Nephron progenitor cell (in vitro differentiated cells): ENCODE results near the gene NEXMIF.

Experiments used
- DNase-seq: peaks from one replicate; pipeline ENCODE4 v3.0.0; 2021
- H3K27ac Mint-ChIP-seq: 2 replicates; pipeline ENCODE4 v1.8.0; 2021; ENCODE audit warnings: mild to moderate bottlenecking, moderate library complexity, mixed read lengths
- H3K27me3 Mint-ChIP-seq: 2 replicates; pipeline ENCODE4 v1.8.0; 2021; ENCODE audit warnings: mild to moderate bottlenecking, low read depth, mixed read lengths; ENCODE audit not compliant: poor library complexity
- H3K36me3 Mint-ChIP-seq: 2 replicates; pipeline ENCODE4 v1.8.0; 2021; ENCODE audit warnings: low read depth, mixed read lengths
- H3K4me1 Mint-ChIP-seq: 2 replicates; pipeline ENCODE4 v1.8.0; 2021; ENCODE audit warnings: mixed read lengths
- H3K4me3 Mint-ChIP-seq: 2 replicates; pipeline ENCODE4 v1.8.0; 2021; ENCODE audit warnings: mild to moderate bottlenecking, moderate library complexity, mixed read lengths
- H3K9me3 Mint-ChIP-seq: 2 replicates; pipeline ENCODE4 v1.8.0; 2021; ENCODE audit warnings: mild to moderate bottlenecking, moderate library complexity, mixed read lengths
- TF ChIP-seq, protein P1 (sequence below): fragments of 200-600 bp; sonication (generic); IDR thresholded peaks from 2 replicates; pipeline ENCODE4 v1.5.0; 2021; ENCODE audit warnings: antibody characterized with exemption

Gene NEXMIF

DNA sequence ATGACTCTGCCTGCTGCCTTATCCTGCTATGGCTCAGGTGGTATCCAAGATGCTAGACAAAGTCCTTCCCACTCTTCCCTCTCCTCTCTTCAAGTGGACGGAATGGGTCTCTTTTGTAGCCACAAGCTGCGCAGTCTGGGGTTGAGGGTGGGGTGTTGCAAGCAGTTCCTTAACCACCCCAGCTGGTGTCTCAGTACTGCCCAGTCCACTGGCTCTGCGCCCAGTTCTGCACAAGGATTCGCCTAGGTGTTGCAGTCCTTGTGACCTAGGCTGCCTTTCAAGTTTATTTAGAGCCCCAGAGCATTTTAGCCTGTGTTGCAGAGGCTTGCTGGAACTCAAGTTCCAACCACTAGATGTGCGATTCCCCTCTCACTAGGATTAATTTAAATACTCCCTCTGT lies 120.7 kb downstream of the NEXMIF start:
- no peaks in the 10 kb centered on the region for H3K36me3 Mint-ChIP-seq
- no peak overlapping the region for H3K4me3 Mint-ChIP-seq
- no peak overlapping the region for H3K27ac Mint-ChIP-seq
- H3K4me1 Mint-ChIP-seq: no peaks in the 10 kb centered on the region
- TF ChIP-seq, protein P1, sequence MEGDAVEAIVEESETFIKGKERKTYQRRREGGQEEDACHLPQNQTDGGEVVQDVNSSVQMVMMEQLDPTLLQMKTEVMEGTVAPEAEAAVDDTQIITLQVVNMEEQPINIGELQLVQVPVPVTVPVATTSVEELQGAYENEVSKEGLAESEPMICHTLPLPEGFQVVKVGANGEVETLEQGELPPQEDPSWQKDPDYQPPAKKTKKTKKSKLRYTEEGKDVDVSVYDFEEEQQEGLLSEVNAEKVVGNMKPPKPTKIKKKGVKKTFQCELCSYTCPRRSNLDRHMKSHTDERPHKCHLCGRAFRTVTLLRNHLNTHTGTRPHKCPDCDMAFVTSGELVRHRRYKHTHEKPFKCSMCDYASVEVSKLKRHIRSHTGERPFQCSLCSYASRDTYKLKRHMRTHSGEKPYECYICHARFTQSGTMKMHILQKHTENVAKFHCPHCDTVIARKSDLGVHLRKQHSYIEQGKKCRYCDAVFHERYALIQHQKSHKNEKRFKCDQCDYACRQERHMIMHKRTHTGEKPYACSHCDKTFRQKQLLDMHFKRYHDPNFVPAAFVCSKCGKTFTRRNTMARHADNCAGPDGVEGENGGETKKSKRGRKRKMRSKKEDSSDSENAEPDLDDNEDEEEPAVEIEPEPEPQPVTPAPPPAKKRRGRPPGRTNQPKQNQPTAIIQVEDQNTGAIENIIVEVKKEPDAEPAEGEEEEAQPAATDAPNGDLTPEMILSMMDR: no peak
- H3K9me3 Mint-ChIP-seq: peaks cover 40% of the 10 kb centered on the region
- no peak for DNase-seq
- peaks cover 3% of the 10 kb centered on the region for H3K27me3 Mint-ChIP-seq

DNA sequence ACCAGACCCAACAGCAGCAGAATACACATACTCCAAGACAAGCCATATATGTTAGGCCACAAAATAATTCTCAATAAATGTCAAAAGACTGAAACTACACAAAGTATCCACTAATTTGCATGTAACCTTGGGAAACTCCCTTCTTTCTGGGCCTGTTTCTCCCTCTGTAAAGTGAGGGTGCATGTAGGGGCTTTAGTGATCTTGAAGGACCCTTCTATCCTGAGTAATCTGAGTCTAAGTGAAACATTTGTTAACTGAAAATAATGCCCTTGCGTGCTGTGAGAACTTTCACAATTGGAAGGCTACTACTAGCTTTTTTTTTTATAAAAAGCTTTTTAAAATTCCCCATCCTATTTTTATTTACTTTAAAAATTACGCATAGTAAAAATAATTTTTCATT lies 125.2 kb downstream of the NEXMIF start:
- Mint-ChIP-seq H3K27ac (no peak overlapping the region), H3K36me3 (no peaks in the 10 kb centered on the region), H3K9me3 (peaks cover 38% of the 10 kb centered on the region), H3K4me3 (no peak overlapping the region), H3K4me1 (no peaks in the 10 kb centered on the region), H3K27me3 (peaks cover 3% of the 10 kb centered on the region)
- TF ChIP-seq, protein P1: no peak
- no peak for DNase-seq

DNA sequence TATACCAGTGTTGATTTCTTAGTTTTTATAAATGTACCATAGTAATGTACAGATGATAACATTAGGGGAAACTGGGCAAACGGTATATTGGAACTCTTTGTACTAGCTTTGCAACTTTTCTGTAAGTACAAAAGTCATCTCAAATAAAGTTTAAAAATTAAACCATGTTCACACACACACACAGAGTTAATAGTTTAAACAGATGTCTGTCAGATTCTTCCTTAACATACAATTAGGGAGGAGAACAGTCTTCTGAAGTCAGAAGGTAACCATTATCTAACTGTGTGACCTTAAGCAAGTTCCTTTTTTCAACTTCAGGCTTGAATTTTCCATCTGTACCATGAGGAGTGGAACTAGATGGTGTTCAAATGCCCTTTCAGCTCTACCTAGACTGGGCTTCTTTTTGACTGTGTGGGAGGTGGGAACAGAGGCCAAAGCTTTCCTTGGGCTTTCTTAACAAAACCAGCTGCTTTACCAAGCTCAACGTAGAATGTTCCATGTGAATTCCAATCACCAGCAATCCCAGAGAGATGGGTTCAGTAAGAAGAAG lies 127.8 kb downstream of the NEXMIF start:
- H3K36me3 Mint-ChIP-seq: no peaks in the 10 kb centered on the region
- H3K9me3 Mint-ChIP-seq: peaks cover 34% of the 10 kb centered on the region

DNA sequence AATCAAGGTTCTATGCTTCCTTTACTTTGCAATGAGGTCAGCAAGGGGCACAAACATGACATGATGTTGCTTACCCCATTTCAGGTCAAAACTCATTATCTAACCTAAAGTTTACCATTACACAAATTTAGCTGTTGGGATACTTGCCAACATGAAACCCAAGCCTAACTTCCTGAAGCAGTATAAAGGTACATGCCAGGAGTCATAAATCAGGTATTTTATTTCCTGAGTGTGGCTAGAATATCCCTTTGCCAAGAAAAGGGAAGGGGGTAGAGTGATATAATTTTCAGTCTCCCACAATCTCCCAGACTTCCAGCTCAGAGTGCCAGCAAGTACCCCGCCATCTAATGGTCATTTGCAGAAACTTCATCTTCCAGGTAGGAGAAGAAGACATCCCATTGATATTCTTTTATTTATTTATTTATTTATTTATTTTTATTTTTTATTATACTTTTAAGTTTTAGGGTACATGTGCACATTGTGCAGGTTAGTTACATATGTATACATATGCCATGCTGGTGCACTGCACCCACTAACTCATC lies 136.6 kb downstream of the NEXMIF start:
- H3K27ac Mint-ChIP-seq: no peak overlapping the region
- TF ChIP-seq, protein P1: no peak
- peaks cover 6% of the 10 kb centered on the region for H3K9me3 Mint-ChIP-seq
- no peak overlapping the region for H3K4me3 Mint-ChIP-seq
- H3K27me3 Mint-ChIP-seq: peaks cover 4% of the 10 kb centered on the region
- no peaks in the 10 kb centered on the region for H3K4me1 Mint-ChIP-seq
- H3K36me3 Mint-ChIP-seq: no peaks in the 10 kb centered on the region
- no peak for DNase-seq

More for the DNA sequence above, 127.8 kb downstream of the NEXMIF start:
- TF ChIP-seq, protein P1: no peak
- Mint-ChIP-seq H3K4me1 (no peaks in the 10 kb centered on the region), H3K4me3 (no peak overlapping the region), H3K27me3 (no peaks in the 10 kb centered on the region), H3K27ac (no peak overlapping the region)
- DNase-seq: no peak

DNA sequence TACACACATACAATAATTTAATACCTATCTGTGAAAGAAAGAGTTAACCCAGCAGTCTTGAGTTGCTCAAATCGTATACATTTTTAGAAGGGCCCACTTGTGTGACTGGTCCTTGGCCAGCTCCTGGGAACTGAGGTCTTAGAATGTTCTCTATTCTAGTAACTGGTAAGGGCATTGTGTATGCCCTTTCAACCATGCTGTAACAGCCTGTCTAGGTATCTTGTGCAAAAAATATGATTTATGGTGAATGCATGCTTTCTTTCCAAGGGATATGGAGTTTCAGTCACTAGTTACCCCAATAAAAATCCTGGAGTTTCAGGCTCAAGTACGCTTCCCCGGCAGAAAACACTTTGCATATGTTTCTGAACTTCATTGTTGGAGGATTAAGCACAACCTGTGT lies 140.6 kb downstream of the NEXMIF start:
- H3K27ac Mint-ChIP-seq: no peak overlapping the region
- peaks cover 4% of the 10 kb centered on the region for H3K27me3 Mint-ChIP-seq
- TF ChIP-seq, protein P1: no peak
- no peaks in the 10 kb centered on the region for H3K4me1 Mint-ChIP-seq
- no peaks in the 10 kb centered on the region for H3K36me3 Mint-ChIP-seq
- H3K9me3 Mint-ChIP-seq: peaks cover 13% of the 10 kb centered on the region
- H3K4me3 Mint-ChIP-seq: no peak overlapping the region
- no peak for DNase-seq

DNA sequence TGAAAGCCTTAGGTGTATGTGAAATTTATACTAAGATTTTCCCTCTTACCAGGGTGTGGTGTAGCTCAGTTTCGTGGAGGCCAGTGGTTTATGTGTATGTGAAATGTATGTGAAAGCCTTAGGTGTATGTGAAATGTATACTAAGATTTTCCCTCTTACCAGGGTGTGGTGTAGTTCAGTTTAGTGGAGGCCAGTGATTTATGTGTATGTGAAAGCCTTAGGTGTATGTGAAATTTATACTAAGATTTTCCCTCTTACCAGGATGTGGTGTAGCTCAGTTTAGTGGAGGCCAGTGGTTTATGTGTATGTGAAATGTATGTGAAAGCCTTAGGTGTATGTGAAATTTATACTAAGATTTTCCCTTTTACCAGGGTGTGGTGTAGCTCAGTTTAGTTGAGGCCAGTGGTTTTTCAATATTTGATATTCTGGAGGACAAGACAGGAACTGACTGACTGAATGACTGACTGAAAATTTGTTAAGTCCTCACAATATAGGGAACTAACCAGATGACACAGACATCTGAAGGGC lies 143.7 kb downstream of the NEXMIF start:
- TF ChIP-seq, protein P1: no peak
- Mint-ChIP-seq H3K4me3 (no peak overlapping the region), H3K9me3 (peaks cover 13% of the 10 kb centered on the region), H3K27ac (no peak overlapping the region), H3K4me1 (no peaks in the 10 kb centered on the region), H3K27me3 (peaks cover 4% of the 10 kb centered on the region), H3K36me3 (no peaks in the 10 kb centered on the region)
- no peak for DNase-seq
